ENCODE results near the gene ZNF566. TPM values are rescaled to one million over a fixed set of nuclear protein-coding genes. Genes with fewer than 3 reads are reported as not detected.
"Not testable (repeated sequence)": the region's sequence is repeated elsewhere in the genome, so short reads cannot be mapped to it uniquely, and the experiment has no call there.

Gene ZNF566
- total RNA-seq, 4 donors from 2014 or later, result 7.3 to 14.6 (median 9.9) TPM

GRCh38 chr19:36508325-36508724, 19.0 kb upstream of the ZNF566 start:
- no peak overlapping the region for H3K27ac ChIP-seq (replicated peaks in 1 of 4)
- H3K4me1 ChIP-seq, result no peaks in the 10 kb centered on the region
- WGBS, result 95% methylated on average over 3 of the region's 3 CpGs
- no peak overlapping the region for H3K4me3 ChIP-seq
- TF ChIP-seq EP300 (IDR thresholded peaks at IDR 0.05) (no peak), POLR2A (IDR thresholded peaks at IDR 0.05; ENCODE audit: low read depth) (no peak), CTCF (IDR thresholded peaks at IDR 0.05) (no peak), POLR2AphosphoS5 (IDR thresholded peaks at IDR 0.05) (no peak)
- peaks cover 0 to 94% (median 82%) of the 10 kb centered on the region in 4 donors for H3K9me3 ChIP-seq
- no peak for DNase-seq (ENCODE audit: extremely low spot score)
- H3K36me3 ChIP-seq, result peaks cover 0 to 23% (median 10%) of the 10 kb centered on the region in 4 donors
- intact Hi-C loops (cut with DNase I), result no loop called here
- H3K27me3 ChIP-seq, result no peaks in the 10 kb centered on the region

- TF ChIP-seq POLR2A (IDR thresholded peaks at IDR 0.05; ENCODE audit: low read depth) (no peak), CTCF (IDR thresholded peaks at IDR 0.05) (no peak), EP300 (IDR thresholded peaks at IDR 0.05) (no peak), POLR2AphosphoS5 (IDR thresholded peaks at IDR 0.05) (no peak)
- Histone ChIP-seq H3K4me1 (no peaks in the 10 kb centered on the region), H3K4me3 (no peak overlapping the region), H3K9me3 (peaks cover 0 to 81% (median 46%) of the 10 kb centered on the region in 4 donors), H3K27ac (replicated peaks in 1 of 4) (no peak overlapping the region), H3K36me3 (no peaks in the 10 kb centered on the region), H3K27me3 (no peaks in the 10 kb centered on the region)
- no peak for DNase-seq (ENCODE audit: extremely low spot score)
- 88% methylated on average over 5 of the region's 5 CpGs for WGBS
- intact Hi-C loops (cut with DNase I), result loop anchor here (2.0 kb wide), 1 partner anchor 19 kb away; no protein-coding TSS in a partner anchor
Measured at GRCh38 chr19:36501973-36502372, 12.6 kb upstream of the ZNF566 start.

- no peak overlapping the region for H3K4me3 ChIP-seq
- H3K27me3 ChIP-seq, result no peaks in the 10 kb centered on the region
- TF ChIP-seq POLR2A (IDR thresholded peaks at IDR 0.05; ENCODE audit: low read depth) (no peak), EP300 (IDR thresholded peaks at IDR 0.05) (no peak), POLR2AphosphoS5 (IDR thresholded peaks at IDR 0.05) (no peak), CTCF (IDR thresholded peaks at IDR 0.05) (no peak)
- intact Hi-C loops (cut with DNase I), result no loop called here
- WGBS, result 92% methylated on average over 17 of the region's 17 CpGs
- no peak for DNase-seq (ENCODE audit: extremely low spot score)
- H3K36me3 ChIP-seq, result no peaks in the 10 kb centered on the region
- peaks cover 0 to 42% (median 10%) of the 10 kb centered on the region in 4 donors for H3K9me3 ChIP-seq
- H3K4me1 ChIP-seq, result no peaks in the 10 kb centered on the region
- H3K27ac ChIP-seq (replicated peaks in 1 of 4), result no peak overlapping the region
Measured at GRCh38 chr19:36497001-36497400, 7.6 kb upstream of the ZNF566 start.

- intact Hi-C loops (cut with DNase I); DNase-seq (ENCODE audit: extremely low spot score); H3K27me3 ChIP-seq; H3K27ac ChIP-seq (replicated peaks in 1 of 4); H3K4me3 ChIP-seq; H3K36me3 ChIP-seq: not testable (repeated sequence)
- Histone ChIP-seq H3K9me3 (peaks cover 0 to 13% (median 0%) of the 10 kb centered on the region in 4 donors), H3K4me1 (peaks cover 9 to 17% (median 15%) of the 10 kb centered on the region in 4 donors)
- TF ChIP-seq POLR2AphosphoS5 (IDR thresholded peaks at IDR 0.05) (peak in 1 of 2 donors; percentile 43), CTCF (IDR thresholded peaks at IDR 0.05) (peak; percentile 55 to 78 (median 71))
- WGBS, result 63% methylated on average over 18 of the region's 18 CpGs
Measured at GRCh38 chr19:36492689-36493453, 3.5 kb upstream of the ZNF566 start.

GRCh38 chr19:36490846-36491245, 1.5 kb upstream of the ZNF566 start:
- intact Hi-C loops (cut with DNase I); H3K27ac ChIP-seq (replicated peaks in 1 of 4); H3K36me3 ChIP-seq; H3K27me3 ChIP-seq; H3K9me3 ChIP-seq; H3K4me3 ChIP-seq; DNase-seq (ENCODE audit: extremely low spot score): not testable (repeated sequence)
- 94% methylated on average over 3 of the region's 29 CpGs for WGBS
- H3K4me1 ChIP-seq, result peaks cover 9 to 25% (median 21%) of the 10 kb centered on the region in 4 donors

Data from esophagus muscularis mucosa (tissue), 4 donors.